Stimulated activated naive CD8-positive, alpha-beta T cell treated with anti-CD3 and anti-CD28 coated beads, Interleukin-15, amount 100 ng/mL, for 72 hours (primary cell): ENCODE results near the gene PPP1R12B.
"Not testable (repeated sequence)": the region's sequence is repeated elsewhere in the genome, so short reads cannot be mapped to it uniquely, and the experiment has no call there.

Source experiments
- ATAC-seq: fragments of 150-1000 bp; cut with Tn5 transposase; 2 replicates; pipeline ENCODE4 v1.10.0; 2021; ENCODE audit warnings: mild to moderate bottlenecking, moderate library complexity
- DNase-seq, 2 donors: peaks; one replicate each; pipeline ENCODE4 v3.0.0; 2021 to 2022
- H3K27ac Mint-ChIP-seq, 2 donors: one replicate each; pipeline ENCODE4 v1.8.0; 2022; ENCODE audit warnings: mild to moderate bottlenecking in 2 of 2, mixed read lengths in 2 of 2, moderate library complexity in 2 of 2
- H3K27me3 Mint-ChIP-seq: one replicate; pipeline ENCODE4 v1.8.0; 2022; ENCODE audit warnings: mixed read lengths
- H3K4me1 Mint-ChIP-seq: one replicate; pipeline ENCODE4 v1.8.0; 2022; ENCODE audit warnings: mild to moderate bottlenecking, mixed read lengths
- H3K4me3 Mint-ChIP-seq, 2 donors: one replicate each; pipeline ENCODE4 v1.8.0; 2022; ENCODE audit warnings: mild to moderate bottlenecking in 2 of 2, mixed read lengths in 2 of 2, moderate library complexity in 1 of 2
- H3K9me3 Mint-ChIP-seq, 2 donors: one replicate each; pipeline ENCODE4 v1.8.0; 2022; ENCODE audit warnings: mixed read lengths in 2 of 2

PPP1R12B gene

DNA sequence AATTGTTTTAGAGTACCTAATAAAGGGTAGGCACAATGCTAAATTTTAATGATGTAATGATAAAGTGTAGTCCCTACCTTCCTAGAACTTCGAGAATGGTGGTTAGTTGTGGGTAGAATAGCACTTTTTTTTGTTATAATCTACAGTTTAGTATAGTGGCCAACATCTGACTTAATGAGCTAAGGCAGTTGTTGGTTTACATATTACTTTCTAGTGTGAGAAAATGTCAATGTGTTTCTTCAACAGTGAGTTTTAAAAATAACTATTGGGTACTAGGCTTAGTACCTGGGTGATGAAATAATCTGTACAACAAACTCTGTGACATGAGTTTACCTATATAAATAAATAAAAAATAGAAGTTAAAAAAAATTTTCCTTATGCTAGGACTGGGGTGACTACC is 120.6 kb downstream of the PPP1R12B start:
- H3K27ac Mint-ChIP-seq, DNase-seq, H3K4me3 Mint-ChIP-seq, H3K27me3 Mint-ChIP-seq, ATAC-seq, H3K9me3 Mint-ChIP-seq, H3K4me1 Mint-ChIP-seq: not testable (repeated sequence)

DNA sequence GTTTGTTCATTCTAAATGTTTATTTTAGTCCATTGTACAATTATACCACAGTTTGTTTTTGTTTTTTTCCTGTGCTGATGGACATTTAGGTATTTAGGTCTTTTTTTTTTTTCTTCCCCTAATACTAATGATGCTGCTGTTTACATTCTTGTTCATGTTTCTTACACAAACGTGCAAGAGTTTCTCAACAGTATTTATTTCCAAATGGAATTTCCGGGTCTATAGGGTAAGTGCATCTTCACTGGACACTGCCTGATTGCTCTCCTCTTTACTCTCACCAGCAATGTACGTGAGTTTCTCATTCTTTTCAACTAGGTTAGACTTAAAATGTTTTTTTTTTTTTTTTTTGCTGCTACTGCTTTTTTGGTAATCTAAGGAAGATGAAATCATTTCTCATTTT is 122.7 kb downstream of the PPP1R12B start:
- no peak overlapping the region for H3K27ac Mint-ChIP-seq
- ATAC-seq (no peak), DNase-seq (no peak)
- no peaks in the 10 kb centered on the region for H3K27me3 Mint-ChIP-seq
- H3K4me3 Mint-ChIP-seq: no peak overlapping the region
- H3K4me1 Mint-ChIP-seq: no peaks in the 10 kb centered on the region
- H3K9me3 Mint-ChIP-seq: no peaks in the 10 kb centered on the region

DNA sequence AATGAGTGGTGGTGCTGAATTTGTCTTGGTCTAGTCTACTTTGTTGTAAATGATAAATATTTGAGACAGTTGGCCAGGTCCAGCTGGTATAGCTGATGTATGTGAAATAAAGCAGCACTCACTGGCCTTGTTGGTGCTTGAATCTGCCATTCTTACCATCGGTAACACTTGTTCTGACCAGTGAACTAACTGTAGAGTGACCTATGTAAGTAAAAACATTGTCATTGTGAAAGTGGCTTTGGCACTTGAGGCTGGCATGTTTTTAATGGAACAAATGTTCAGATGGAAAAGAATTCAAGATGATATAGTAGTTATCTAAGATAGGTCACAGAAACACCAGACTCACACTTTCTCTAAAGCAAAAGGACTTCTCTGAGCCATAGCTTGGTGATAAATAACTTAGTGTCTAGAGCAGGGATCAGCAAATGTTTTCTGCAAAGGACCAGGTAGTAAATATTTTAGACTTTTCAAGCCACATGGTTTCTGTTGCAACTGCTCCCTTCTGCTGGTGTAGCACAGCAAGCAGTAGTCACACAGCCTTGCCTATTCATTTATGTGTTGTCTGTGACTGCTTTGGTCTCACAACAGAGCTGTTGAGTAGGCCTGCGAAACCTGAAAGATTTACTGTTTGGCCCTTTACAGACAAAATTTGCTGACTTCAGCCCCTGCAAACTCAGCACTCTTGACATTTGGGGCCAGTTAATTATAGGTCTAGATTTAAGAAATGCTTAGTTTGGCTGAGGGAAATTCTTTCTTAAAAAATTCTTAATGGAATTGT is 124.0 kb downstream of the PPP1R12B start:
- not testable (repeated sequence) for ATAC-seq, H3K9me3 Mint-ChIP-seq, H3K27ac Mint-ChIP-seq, H3K4me3 Mint-ChIP-seq, H3K4me1 Mint-ChIP-seq, H3K27me3 Mint-ChIP-seq, DNase-seq

DNA sequence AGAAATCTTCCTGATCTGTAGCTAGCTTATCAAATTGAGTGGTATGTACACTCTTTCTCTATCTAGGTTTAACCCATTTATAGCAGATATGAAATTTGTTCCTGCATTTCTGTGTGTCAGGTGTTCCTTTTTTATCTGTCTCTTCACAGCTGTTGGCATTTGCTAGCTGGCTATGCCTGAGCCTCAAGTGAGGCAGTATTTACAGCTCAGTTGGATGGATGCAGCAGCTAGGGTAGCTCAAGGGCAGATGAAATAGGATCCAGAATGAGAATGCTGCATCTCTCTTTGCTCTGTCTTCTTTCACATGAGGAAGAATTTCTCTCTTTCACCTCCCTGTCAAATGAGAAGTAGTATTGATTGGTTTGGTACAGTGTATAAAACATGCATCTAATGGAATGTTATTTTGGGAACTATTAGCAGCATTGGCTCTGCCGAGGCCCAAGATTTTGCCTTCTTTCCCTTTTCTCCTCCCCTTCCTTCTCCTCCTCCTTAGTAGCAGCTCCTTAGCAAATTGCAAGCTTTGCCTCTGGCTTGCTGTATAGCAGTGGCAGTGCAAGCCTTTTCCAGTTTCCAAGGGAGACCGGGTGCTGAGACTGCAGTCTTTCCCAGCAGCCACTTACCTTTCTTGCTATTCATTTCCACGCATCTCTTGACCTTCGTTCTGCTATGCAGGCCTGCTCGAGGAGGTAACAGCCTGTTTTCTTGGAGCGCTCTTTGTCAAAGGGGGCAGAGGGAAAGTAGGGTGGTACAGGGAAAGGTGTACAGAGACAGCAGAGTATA is 125.0 kb downstream of the PPP1R12B start:
- ATAC-seq, H3K9me3 Mint-ChIP-seq, H3K4me1 Mint-ChIP-seq, H3K27me3 Mint-ChIP-seq, H3K4me3 Mint-ChIP-seq, DNase-seq: not testable (repeated sequence)
- peak overlapping the region; percentile 4 to 5 for H3K27ac Mint-ChIP-seq

DNA sequence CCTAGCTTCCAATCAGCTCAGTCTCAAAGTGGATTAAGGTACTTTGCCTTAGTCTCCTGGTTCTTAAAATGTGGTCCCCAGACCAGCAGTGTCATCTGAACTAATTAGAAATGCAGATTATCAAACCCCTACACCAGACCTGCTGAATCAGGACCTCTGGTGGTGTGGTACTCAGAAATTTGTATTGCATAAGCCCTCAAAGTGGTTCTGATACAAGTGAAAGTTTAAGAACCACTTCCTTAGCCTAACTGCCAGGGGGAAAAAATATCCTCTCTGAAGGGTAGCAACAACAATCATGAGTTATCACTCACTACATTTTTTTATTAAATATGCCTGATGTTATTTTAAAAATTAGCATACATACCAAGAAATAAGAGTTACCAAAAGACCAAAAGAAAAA is 131.2 kb downstream of the PPP1R12B start:
- H3K4me3 Mint-ChIP-seq, H3K27ac Mint-ChIP-seq, H3K9me3 Mint-ChIP-seq, DNase-seq, H3K27me3 Mint-ChIP-seq: not testable (repeated sequence)
- H3K4me1 Mint-ChIP-seq: peaks cover 34% of the 10 kb centered on the region
- peak; percentile 87 for ATAC-seq

DNA sequence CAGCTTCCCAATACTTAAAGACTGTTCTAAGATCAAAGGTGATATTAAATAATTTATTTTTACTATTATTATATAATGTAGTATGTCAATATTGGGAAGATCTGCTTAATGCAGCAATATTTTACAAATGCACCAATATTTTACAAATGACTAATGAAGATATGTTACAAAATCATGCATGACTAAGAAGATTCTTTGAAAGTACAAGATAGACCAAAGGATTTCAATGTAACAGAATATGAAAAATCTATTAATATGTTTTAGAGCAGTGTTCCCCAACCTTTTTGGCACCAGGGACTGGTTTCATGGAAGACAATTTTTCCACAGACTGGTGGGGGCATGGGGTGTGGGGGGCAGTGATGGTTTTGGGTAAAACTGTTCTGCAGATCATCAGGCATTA is 132.1 kb downstream of the PPP1R12B start:
- DNase-seq, H3K4me3 Mint-ChIP-seq, H3K9me3 Mint-ChIP-seq, H3K27me3 Mint-ChIP-seq, H3K27ac Mint-ChIP-seq, ATAC-seq: not testable (repeated sequence)
- peaks cover 38% of the 10 kb centered on the region for H3K4me1 Mint-ChIP-seq

DNA sequence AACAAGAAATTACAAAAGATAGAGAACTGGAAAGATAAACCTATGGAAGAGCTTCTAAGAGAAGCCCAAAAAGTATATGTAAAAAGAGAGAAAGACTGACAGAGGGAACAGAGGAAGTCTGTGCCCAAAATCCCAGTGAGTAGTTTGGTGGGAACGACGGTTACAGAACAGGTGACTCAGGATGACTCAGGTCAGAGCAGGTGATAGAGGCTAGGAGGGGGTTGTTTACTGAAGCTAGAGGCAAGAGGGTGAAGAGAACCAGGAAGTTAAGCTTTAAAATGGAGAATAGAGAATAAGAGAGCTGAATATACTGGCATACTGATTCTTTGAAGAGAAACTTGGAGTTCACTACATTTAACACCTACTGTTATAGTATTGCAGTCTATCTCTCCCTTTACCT is 134.9 kb downstream of the PPP1R12B start:
- H3K27ac Mint-ChIP-seq, H3K9me3 Mint-ChIP-seq, DNase-seq, H3K4me3 Mint-ChIP-seq, H3K27me3 Mint-ChIP-seq, ATAC-seq: not testable (repeated sequence)
- peaks cover 41% of the 10 kb centered on the region for H3K4me1 Mint-ChIP-seq

DNA sequence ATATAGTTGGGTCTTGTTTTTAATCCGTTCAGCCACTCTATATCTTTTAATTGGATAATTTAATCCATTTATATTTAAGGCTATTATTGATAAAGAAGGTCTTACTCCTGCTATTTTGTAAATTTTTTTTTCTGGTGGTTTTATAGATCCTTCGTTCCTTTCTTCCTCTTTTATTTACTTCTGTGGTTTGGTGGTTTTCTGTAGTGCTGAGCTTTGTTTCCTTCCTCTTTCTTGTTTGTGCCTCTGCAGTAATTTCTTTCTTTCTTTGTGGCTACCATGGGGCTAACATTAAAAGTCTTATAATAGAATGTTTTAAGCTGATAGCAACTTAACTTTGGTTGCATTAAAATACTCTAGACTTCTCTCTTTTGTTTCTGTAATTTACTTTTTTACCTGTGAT is 135.5 kb downstream of the PPP1R12B start:
- not testable (repeated sequence) for H3K27ac Mint-ChIP-seq, H3K9me3 Mint-ChIP-seq, ATAC-seq, DNase-seq, H3K27me3 Mint-ChIP-seq, H3K4me3 Mint-ChIP-seq
- peaks cover 42% of the 10 kb centered on the region for H3K4me1 Mint-ChIP-seq

DNA sequence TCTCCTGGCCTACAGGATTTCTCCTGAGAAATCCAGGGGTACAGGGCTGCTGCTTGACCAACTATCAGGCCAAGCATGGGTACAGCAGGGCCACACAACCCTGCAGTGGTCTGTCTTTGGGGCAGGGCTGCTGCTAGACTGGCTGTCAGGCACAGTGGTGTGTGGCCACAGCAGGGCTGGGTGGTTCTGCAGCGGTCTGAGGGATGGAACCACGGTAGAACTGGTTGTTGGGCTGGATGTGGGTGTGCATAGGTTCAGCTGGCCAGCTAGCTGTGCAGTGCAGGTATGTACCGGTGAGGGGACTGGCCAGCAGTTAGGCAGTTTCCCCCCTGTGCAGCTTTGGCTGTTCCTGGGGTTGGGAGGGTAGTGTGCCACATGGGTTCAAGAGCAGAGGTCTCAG is 136.3 kb downstream of the PPP1R12B start:
- H3K27me3 Mint-ChIP-seq, ATAC-seq, H3K27ac Mint-ChIP-seq, H3K4me3 Mint-ChIP-seq, H3K9me3 Mint-ChIP-seq, DNase-seq: not testable (repeated sequence)
- peaks cover 34% of the 10 kb centered on the region for H3K4me1 Mint-ChIP-seq

DNA sequence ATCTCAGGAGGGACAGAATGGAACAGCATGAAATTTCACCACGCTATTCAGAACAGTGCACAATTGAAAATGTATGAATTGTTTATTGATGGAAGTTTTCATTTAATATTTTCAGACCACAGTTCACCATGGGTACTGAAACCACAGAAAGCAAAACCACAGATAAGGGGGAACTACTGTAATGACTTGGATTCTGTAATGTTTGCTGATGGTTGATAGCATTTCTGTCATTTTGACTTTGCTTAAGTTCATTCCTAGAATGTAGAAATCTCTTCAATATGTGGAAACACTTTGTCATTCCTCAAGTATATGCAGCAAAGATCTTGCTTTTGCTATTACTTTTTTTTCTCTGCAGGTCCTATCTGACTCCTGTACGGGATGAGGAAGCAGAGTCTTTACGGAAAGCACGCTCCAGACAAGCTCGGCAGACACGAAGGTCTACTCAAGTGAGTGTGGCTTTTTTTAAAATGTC is 139.7 kb downstream of the PPP1R12B start:
- H3K4me3 Mint-ChIP-seq, DNase-seq, H3K27me3 Mint-ChIP-seq, H3K9me3 Mint-ChIP-seq, H3K27ac Mint-ChIP-seq: not testable (repeated sequence)
- peak; percentile 86 for ATAC-seq
- H3K4me1 Mint-ChIP-seq: peaks cover 26% of the 10 kb centered on the region

DNA sequence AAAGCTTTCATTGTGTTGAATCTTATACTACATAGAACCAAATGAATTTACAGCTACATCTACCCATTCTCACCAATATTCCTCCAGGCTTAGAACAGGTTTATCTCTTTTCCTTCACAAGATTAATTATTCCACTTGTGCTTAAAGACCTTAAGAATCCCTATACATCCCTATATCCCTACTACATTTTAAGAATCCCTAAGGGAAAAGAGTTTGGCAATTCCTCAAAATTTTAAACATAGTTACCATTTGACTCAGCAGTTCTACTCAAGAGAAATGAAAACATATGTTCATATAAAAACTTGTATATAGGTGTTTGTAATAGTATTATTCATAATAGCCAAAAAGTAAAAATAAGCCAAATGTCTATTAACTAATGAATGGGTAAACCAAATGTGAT is 140.6 kb downstream of the PPP1R12B start:
- not testable (repeated sequence) for H3K27me3 Mint-ChIP-seq, H3K9me3 Mint-ChIP-seq, H3K4me3 Mint-ChIP-seq

DNA sequence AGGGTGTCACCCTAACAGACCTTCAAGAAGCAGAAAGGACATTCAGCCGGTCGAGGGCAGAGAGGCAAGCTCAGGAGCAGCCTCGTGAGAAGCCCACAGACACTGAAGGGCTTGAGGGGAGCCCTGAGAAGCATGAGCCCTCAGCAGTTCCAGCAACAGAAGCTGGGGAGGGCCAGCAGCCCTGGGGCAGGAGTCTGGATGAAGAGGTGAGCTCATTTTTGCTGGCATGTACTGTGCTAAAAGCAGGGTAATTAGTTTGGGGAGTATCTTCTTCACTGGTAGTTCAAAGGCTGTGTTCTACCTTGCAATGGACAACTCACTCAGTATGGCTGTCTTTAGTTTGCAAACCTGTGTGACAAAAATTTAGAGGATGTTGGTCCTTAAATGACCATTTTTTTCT is 144.6 kb downstream of the PPP1R12B start:
- not testable (repeated sequence) for ATAC-seq

More for the DNA sequence above, 140.6 kb downstream of the PPP1R12B start:
- peaks cover 17% of the 10 kb centered on the region for H3K4me1 Mint-ChIP-seq
- not testable (repeated sequence) for H3K27ac Mint-ChIP-seq, ATAC-seq, DNase-seq

DNA sequence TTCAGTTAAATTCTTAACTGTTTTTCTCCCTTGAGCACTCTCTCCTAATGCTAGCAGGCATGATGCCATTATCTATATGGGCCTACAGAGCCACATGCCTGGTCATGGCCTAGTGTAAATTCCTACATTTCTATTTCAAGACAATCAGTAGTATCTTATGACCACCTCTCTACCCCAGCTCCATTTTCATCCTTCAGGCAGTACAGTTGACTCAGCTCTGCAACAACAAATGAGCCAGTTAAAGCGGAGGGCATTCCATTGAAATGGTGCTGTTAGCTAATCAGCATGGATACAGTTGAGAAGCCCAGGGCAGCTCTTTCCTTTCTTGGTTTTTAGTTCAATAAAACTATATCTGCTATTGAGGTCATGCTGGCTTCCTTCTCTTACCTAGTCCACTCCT is 150.0 kb downstream of the PPP1R12B start:
- H3K9me3 Mint-ChIP-seq: no peaks in the 10 kb centered on the region
- no peak for ATAC-seq

More for the DNA sequence above, 144.6 kb downstream of the PPP1R12B start:
- not testable (repeated sequence) for H3K4me3 Mint-ChIP-seq, H3K27me3 Mint-ChIP-seq, H3K27ac Mint-ChIP-seq, H3K4me1 Mint-ChIP-seq, H3K9me3 Mint-ChIP-seq, DNase-seq

DNA sequence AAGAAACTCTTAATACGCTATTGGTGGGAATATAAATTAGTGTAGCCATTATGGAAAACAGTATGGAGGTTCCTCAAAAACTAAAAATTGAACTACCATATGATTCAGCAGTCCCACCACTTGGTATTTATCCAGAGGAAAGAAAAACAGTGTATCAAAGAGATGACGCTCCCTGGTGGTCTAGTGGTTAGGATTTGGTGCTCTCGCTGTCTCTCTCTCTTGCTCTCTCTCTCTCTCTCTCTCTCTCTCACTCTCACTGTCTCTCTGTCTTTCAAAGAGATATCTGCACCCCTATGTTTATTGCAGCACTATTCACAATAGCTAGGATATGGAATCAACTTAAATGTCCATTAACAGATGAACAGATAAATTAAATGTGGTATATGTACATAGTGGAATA is 151.5 kb downstream of the PPP1R12B start:
- H3K27ac Mint-ChIP-seq, H3K27me3 Mint-ChIP-seq, DNase-seq, H3K4me1 Mint-ChIP-seq, H3K4me3 Mint-ChIP-seq, ATAC-seq, H3K9me3 Mint-ChIP-seq: not testable (repeated sequence)

More for the DNA sequence above, 150.0 kb downstream of the PPP1R12B start:
- H3K4me3 Mint-ChIP-seq: no peak overlapping the region
- no peak for DNase-seq
- H3K27ac Mint-ChIP-seq: no peak overlapping the region
- H3K4me1 Mint-ChIP-seq: no peaks in the 10 kb centered on the region
- H3K27me3 Mint-ChIP-seq: no peaks in the 10 kb centered on the region

DNA sequence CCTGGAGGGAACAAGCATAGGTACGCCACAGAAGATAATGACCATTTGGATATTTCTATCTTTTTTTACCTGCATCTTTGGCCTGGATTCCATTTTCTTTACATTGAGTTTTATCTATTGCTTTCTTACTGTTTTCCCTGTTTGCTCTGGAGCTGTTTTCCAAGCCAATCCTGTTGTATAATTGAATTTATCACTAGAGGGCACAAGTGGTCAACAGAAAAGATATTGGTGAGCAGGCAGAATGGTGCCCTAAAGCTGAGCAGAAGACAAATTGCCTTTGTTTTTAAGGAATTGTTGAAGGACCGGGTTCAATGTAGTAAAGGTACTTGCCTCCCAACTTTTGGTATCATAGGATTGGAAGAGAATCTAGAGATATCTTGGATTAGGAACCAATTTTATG is 152.8 kb downstream of the PPP1R12B start:
- Mint-ChIP-seq H3K4me1 (no peaks in the 10 kb centered on the region), H3K4me3 (no peak overlapping the region), H3K27ac (no peak overlapping the region), H3K27me3 (no peaks in the 10 kb centered on the region), H3K9me3 (no peaks in the 10 kb centered on the region)
- DNase-seq: no peak
- ATAC-seq: no peak

DNA sequence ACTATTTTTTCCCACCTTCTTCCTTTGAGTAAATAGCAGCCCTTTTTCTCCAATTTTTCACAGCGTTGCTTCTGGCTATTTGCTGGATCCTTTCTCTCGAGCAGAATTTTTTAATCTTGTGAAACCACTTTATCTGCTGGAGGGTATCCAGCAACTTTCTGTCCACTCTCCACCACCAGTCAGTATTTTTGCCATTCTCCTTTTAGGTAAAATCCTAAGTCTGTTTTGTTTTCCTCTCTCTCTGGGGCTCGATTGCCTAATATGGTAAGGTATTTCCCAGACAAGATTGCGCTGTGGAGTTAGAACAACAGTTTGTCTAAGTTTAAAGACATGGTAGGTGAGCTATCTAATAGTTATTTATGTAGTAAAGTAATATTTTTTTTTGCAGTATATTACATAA is 156.9 kb downstream of the PPP1R12B start:
- no peak for ATAC-seq
- H3K27me3 Mint-ChIP-seq: no peaks in the 10 kb centered on the region
- no peak for DNase-seq
- H3K4me1 Mint-ChIP-seq: no peaks in the 10 kb centered on the region
- no peaks in the 10 kb centered on the region for H3K9me3 Mint-ChIP-seq
- H3K4me3 Mint-ChIP-seq: no peak overlapping the region
- H3K27ac Mint-ChIP-seq: no peak overlapping the region
